GM18517 (cell line): ENCODE results near the gene MYO19.
"Not testable (repeated sequence)": the region's sequence is repeated elsewhere in the genome, so short reads cannot be mapped to it uniquely, and the experiment has no call there.

Experiments
- ATAC-seq: cut with Tn5 transposase; IDR thresholded peaks from one replicate; pipeline ENCODE4 v1.9.1; 2021; ENCODE audit warnings: mild to moderate bottlenecking, moderate library complexity; ENCODE audit not compliant: unreplicated experiment

The MYO19 gene

GRCh38 chr17:36501963-36502362 is 32.7 kb downstream of the MYO19 start:
- no peak for ATAC-seq

DNA sequence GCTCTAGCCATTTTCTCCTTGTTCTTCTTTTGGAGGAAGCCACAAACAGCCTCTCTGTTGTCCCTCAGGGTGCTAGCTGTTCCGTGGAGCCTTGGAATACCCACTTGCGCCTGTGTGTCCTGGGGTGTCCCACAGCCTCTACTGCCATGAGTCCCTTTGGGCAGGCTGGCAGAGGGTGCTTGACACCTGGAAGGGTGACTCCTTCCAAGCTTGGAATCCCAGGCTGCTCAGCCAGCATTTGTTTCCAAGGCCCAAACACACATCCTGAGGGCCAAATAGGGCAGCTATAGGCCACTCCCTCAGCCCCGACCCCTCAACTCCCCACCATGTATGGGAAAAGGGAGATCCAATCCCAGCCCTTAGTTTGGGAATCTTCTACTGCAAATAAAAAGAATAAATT is 33.3 kb downstream of the MYO19 start:
- ATAC-seq: no peak

GRCh38 chr17:36500745-36501225 is 33.9 kb downstream of the MYO19 start:
- ATAC-seq: no peak

DNA sequence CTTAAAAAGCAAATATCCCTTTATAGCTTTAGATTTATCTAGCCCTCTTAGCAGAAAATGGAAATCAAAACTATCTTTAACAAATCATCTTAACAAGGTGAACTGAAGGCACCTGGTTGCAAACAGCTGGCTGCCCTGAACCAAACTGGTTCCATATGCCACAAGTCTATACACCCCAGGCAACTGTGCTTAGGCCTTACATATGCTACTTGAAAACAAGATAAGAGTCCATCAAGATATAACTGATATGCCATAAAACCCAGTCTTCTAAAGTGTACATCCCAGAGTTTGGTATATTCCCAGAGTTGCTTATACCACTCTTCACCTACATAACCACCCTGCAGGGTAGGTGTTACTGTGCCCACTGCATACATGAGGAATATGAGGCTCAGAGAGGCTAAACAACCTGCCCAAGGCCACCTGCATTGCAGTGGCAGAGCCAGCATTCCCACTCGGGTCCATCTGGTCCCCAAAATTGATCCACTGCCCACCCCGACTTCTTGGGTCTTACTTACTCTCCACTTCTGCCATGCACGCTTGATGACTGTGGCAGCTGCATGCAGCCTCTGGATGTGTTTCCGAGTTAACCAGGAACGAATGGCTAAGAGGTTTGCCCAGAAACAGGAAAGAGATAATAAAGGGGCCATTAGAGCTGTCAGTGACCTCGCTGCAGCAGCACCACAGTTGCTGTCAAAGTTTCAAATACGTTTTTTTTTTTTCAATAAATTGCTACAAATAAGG is 35.9 kb downstream of the MYO19 start:
- no peak for ATAC-seq

DNA sequence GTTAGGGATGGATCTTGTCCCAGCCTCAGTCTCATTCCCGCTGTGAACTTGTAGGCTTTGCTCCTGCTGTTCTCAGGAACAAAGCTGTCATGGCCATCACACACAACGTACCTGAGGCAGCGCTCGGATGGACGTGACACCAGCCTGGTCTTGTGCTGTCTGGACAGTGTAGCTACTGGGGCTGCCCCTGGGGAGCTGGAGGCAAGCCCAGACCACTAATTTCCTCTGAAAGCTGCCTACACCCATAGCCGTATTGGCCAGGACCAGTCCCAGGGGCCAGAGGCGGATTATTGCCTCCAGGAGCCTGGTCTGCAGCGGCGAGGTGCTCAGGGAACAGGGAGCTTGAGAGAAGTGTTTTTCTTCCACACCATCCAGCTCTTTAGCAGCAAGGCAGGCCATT is 36.5 kb downstream of the MYO19 start:
- no peak for ATAC-seq

DNA sequence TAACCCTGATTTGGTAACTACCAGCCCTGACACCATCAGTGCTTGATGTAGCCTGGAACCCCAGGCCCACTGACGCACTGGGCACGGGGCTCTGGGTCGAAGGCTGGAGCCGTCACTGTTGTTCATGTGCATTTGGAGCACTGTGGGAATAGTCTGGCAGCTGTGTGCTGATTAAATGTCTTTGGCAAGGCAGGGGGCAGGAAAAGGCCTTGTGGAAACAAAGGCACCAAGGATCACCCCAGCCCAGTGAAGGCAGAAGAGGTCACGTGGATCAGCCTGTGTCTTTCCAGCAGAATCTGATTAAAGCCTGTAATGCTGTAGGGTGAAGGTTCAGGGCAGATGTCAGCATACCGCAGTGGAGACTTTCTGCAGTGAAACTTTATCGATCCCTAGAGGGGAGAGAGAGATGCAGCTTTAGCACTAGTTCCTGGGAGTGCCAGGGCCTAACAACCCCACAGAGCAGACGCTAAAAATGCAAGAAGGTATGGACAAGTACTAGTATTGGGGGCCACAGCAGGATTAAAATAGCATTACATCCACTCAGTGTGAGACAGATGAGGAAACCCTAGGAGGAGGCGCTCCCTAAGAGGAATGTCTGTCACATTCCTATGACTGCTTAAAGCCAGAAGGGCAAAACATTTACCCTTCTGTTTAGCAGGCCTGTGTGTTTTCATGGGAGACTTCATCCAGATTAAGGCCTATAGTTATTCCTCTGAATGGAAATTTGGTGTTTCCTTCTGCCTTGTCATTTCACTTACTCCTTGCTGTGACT is 38.5 kb downstream of the MYO19 start:
- no peak for ATAC-seq

- ATAC-seq: no peak
Observed at GRCh38 chr17:36495076-36495578, 39.5 kb downstream of the MYO19 start.

- ATAC-seq: no peak
Observed at GRCh38 chr17:36494674-36495073, 40.0 kb downstream of the MYO19 start.

- ATAC-seq: no peak
Observed at GRCh38 chr17:36493956-36494355, 40.7 kb downstream of the MYO19 start.

GRCh38 chr17:36486204-36487194 is 48.2 kb downstream of the MYO19 start, which contains the start of gene ZNHIT3:
Gene ZNHIT3 (plus strand): TSS chr17:36486681. CDS start chr17:36486700, 19 bp downstream.
- ATAC-seq: peak; percentile 91

DNA sequence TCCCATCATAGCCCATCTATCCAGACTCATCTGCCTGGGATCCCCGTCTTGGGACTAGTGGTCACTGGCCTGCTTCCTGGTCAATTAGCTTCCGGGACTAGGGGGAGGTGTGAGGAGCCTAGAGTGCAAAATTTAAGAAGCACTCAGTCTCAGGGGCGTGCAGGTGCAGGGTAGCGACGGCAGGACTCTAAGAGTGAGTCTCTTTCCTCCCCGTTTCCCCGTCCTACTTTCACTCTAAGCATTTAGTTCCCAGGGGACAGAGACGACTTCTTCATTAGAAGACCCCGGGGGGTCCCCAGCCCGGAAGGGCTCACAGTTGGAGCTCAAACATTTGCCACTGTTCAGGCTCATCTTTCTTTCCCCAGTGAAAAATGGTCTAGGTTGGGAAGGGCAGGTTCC is 48.9 kb downstream of the MYO19 start:
- ATAC-seq: no peak

DNA sequence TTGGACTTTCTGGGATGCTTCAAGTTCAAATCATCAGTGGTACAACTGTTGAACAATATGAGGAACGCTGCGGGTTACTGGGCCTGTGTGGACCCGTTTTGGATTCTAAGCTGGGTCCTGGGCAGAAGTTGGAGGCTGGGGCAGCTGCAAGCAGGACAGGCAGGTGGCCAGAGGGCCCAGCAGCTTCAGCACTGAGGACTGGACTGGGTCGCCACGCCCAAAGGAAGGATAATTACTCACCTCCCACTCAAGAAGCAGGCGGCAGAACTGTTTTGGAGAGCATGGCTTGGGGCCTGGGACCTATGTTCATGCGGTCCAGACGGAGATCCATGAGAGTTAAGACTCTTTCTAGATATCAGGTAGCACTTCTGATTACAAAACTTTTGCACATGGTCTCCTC is 49.6 kb downstream of the MYO19 start:
- ATAC-seq: no peak

DNA sequence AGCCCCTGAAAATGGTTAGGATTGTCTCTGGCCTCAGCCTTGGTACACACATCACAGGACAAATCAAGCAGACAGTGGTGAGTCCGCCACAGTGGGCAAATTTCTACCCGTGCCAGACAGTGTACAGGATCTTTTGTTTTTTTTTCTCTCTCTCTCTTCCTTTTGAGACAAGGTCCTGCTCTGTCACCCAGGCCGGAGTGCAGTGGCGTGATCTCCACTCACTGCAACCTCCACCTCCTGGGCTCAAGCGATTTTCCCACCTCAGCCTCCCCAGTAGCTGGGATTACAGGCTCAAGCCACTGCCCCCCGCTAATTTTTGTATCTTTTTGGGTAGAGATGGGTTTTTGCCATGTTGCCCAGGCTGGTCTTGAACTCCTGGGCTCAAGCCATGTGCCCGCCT is 50.6 kb downstream of the MYO19 start:
- not testable (repeated sequence) for ATAC-seq

DNA sequence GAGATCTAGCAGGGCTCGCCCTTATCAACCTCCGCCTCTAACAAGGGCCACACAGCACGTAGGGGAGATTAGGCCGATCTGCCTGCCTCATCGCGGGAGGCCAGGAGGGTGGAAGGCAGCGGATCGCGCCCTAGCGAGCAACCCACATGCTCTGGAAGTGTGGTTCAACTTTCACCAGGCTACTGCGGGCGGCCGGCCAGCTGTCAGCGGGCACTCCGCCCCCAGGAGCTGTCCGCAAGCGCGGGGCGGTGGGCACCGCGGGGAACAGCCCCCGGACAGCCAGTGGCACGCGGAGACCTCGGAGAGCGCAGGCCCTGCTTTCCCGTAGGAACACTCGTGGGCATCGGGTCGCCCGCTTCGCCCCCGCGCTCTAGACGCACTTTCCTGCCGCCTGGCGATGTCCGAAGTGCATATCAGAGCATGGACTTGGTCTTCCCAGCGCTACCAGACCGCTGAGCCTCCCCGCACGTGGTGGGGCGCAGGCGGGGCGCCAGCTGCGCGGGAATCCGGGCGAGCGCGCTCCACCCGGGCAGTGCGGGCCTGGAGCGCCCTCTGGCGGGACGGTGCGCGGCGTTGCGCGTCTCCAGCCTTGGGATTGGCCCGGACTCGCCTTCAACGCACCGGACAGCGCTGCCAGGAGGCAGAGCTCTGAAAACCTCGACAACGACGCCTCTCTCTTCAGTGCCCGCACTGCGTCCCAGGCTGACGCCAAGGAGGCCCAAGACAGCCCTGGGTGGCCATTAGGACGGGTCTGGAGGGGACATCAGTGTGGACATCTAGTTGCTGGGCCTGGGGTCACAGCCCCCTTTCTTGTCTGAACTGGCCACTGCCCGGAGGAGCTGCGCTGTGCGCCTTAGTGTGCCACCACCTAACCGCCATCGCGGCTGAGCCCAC is 51.8 kb downstream of the MYO19 start:
- ATAC-seq: no peak

- no peak for ATAC-seq
Observed at GRCh38 chr17:36481829-36482228, 52.8 kb downstream of the MYO19 start.

DNA sequence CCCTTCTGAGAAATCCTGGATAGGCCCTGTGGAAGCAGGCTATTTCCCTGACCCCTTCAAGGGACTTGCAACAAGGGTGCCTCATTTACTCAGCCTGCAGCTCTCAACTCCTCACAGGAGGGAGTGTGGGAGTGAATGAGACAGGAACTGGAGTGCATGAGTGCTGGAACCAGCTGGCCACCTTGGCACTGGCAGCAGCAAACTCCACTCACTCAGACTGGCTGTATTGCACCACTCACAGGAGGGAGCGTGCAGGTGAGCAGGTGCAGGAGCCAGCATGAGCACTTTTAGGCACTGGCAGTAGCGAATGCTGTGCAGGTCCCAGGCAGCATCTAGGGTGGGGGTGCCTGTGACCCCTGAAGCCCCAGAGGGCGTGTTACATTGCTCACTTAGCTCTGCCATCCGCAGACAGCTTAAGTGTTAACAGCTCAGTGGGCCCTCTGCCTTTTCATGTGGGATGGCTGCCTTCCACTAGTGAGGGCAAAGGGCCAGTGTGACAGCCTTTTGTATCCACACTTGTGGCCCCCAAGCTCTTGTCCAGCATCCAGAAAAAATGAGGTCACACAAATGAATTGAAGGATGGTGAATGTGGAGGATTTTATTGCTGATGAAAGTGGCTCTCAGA is 59.2 kb downstream of the MYO19 start:
- no peak for ATAC-seq

DNA sequence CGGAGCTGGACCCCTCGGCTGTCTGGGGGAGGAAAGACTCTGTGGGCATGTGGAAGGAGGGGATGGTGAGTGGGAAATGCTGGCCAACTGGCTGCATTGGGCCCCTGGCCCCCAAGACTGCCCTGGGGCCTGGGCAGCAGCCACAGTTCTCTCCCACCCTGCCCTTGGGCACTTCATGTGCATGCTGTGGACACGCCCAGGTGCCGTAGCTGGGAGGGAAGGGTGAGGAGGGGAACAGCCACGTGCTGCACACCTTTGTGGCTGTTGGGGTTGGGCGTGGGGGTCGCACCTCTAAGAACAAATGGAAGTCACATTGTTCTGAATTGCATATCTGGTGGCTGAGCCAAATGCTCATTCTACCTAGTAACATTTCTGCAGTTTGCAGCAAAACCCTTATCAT is 60.1 kb downstream of the MYO19 start:
- no peak for ATAC-seq

- ATAC-seq: no peak
Observed at GRCh38 chr17:36470499-36470898, 64.2 kb downstream of the MYO19 start.

DNA sequence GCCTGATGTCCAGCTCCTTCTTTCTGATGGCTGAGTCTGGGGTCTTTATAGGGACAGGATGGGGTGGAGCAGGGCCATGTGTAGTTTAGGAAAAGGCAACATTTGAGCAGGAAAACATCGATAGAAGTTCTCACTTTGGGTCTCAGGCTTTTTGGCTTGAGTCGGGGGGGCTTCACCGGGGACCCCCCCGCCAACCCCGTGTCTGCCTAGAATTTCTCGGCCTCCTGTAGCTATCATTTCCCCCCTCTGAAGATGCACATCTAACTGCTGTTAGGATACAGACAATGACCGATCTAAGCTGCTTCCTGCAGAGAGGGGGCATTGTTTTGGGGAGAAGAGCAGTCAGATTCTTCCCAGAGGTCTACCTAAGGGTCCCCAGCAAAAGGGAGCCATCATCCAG is 64.9 kb downstream of the MYO19 start:
- ATAC-seq: no peak
